Ammon's horn (tissue), 1 donor: ENCODE measurements around the gene CHPT1.
A peak's percentile ranks its signal among the peaks of the same experiment; 100 is the strongest.

Source experiments
- DNase-seq: peaks from one replicate; pipeline ENCODE4 v3.0.0-alpha.2; 2016; ENCODE audit warnings: low spot score

Gene CHPT1

DNA sequence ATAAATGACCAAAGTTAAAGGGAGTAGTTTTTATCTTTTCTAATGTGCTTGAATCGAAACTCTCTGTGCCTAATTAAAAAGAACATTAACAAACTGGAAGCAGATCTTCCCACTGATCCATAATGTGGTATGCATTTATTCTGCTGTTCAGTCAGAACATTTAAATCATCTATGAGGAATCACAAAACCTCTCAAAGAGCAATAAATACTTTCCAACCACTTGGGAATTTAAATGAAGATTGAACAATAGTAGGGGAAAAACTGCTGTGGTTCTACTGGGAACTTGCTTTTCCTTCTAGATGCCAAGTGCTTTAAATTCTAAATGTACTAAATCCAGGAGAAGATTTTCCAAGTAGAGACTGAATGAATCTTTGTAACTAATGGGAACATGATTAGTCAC, 12.3 kb upstream of the CHPT1 start:
- DNase-seq, result no peak

DNA sequence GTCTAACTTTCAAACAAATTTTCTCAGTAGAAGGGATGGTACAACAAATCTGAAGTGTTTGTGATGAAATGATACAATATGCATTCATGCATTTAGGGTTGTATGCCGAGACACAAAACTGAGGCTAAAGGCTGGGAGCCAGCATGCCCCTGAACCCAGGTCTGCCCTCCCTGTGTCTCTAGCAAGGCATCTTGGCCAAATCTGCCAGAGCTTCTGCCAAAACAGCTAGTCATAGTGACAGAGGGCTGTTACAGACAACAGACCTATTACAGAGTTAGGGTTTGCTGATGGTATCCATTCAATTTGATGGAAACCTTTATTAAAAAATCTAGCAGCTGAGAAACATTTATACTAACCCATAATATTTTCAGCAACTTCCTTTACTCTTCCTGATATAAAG, 11.3 kb upstream of the CHPT1 start:
- no peak for DNase-seq

- DNase-seq, result no peak
These were observed 6.8 kb upstream of the CHPT1 start for GRCh38 chr12:101690544-101691098.

DNA sequence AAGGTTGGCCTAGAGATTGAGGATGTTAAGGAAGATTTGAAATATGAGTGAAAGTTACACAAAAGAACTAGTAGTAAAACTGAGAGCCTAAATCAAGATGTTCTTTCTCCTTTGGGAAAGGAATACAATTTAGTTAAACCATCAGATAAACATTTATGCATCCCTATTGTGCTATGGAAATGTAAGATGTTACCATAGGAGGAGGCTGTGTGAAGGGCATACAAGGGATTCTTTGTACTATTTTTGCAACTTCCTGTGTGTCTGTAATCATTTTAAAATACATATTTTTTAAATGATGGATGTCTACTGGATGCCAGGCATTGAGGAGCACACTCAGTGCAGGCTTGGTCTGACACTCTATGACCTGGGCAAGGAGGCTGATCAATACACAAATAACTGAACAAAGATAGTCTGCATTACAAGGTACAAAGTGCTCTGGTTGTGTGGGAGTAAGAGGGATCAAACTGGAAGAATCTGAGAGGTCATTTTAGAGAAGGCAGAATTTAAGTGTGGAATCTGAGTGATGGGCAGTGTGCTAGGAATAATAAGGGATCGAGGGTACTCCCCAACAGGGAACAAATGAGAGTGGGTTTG, 5.8 kb upstream of the CHPT1 start:
- DNase-seq, result no peak

GRCh38 chr12:101694297-101694848, 3.1 kb upstream of the CHPT1 start:
- no peak for DNase-seq

DNA sequence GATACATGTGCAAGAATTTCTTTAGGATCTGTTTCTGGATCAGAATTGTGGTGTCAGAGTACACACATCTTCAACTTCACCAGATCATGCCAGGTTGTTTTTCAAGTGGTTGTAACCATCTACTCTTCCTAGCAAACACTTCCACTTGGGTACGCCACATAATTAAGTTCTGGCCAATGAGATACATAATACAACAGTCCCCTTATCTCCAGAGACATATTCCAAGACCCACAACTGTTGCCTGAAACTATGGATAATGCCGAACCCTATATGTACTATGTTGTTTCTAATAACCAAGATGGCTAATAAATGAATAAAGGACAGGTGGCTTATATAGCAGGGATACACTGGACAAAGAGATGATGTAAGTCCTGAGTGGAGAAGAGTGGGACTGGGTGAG, 2.5 kb upstream of the CHPT1 start:
- no peak for DNase-seq

DNA sequence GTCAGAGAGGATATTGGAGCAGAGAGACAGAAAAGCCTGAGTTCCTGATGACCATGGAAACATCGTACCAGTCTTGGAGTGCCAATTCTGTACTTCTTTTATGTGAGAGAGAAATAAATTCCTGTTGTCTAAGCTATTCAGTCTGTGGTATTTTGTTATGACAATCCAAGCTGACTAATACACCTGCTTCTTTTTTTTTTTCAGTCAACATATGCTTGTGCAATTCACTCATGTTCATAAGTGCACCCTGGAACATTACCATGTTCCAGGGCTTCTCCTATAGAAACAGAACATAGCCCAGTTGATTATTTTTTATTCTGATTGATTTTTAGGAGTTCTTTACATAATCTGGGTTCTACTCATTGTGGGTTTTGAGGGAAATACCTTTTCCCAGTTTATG, 1.7 kb upstream of the CHPT1 start:
- DNase-seq, result no peak

DNA sequence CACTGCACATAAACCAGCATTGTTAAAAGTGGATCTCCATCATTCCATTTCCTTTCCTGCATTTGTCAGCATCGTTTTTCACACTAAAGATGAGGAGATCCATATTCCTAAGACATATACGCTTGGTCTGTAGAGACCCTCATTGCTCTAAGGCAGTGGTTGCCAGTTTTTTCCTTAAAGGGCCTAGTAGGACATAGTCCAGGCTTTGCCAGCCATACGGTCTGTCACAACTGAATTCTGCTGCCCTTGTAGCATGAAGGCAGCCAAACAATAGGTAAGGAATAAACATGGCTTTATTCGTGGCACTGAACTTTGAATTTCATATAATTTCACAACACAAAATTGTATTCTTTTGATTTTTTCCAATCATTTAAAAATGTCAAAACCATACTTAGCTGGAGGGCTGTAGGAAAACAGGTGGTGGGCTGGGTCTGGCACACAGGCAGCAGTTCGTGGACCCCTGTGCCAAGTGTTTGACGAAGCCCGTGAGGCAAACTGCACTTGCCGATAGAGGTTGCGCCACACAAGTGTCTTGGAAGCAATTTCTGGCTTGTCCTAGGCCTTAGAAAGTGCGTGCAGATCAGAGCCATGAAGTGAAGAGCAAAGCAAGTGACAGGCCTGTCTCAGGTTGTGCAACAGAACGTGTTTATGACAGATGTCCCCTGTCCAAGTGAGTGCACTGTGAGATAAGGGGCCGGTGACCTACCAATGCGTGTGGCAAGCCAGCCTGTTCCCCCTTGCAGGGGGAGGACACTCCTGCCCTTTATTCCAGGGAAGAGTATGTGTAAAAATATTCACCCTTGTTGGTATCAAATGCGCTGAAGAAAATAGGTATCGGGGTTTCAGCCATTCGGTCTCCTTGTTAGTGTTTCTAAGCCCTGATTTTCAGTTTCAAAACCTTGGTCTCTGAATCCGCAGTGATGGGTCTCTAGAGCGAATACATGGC, 916 bp upstream of the CHPT1 start:
- peak; percentile 58 for DNase-seq

- DNase-seq, result peak; percentile 60
These were observed 725 bp downstream of the CHPT1 start for GRCh38 chr12:101697930-101698799.

DNA sequence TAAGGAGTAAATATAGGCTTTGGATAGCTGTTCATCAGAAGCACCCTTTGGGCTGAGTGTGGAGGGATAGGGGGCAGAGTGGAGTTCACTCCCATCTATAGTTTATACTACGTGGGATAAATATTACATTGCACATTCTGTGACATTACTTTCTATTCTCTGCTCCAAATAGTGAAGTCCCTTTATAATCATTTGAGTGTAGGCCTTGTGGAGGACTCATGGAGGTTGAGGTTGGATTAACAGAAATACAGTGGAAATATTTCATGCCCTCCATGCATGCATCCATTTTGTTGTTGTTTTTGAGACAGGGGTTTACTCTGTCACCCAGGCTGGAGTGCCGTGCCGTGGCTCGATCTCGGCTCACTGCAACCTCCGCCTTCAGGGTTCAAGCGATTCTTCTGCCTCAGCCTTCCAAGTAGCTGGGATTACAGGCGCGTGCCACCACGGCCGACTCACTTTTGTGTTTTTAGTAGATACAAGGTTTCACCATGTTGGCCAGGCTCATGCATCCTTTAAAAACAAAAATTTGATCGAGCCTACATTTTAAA, 1.4 kb downstream of the CHPT1 start:
- peak; percentile 53 for DNase-seq

GRCh38 chr12:101700299-101700820, 2.9 kb downstream of the CHPT1 start:
- DNase-seq, result peak; percentile 24

- no peak for DNase-seq
These were observed 6.0 kb downstream of the CHPT1 start for GRCh38 chr12:101703487-101703886.

GRCh38 chr12:101706403-101706802, 9.0 kb downstream of the CHPT1 start:
- no peak for DNase-seq

DNA sequence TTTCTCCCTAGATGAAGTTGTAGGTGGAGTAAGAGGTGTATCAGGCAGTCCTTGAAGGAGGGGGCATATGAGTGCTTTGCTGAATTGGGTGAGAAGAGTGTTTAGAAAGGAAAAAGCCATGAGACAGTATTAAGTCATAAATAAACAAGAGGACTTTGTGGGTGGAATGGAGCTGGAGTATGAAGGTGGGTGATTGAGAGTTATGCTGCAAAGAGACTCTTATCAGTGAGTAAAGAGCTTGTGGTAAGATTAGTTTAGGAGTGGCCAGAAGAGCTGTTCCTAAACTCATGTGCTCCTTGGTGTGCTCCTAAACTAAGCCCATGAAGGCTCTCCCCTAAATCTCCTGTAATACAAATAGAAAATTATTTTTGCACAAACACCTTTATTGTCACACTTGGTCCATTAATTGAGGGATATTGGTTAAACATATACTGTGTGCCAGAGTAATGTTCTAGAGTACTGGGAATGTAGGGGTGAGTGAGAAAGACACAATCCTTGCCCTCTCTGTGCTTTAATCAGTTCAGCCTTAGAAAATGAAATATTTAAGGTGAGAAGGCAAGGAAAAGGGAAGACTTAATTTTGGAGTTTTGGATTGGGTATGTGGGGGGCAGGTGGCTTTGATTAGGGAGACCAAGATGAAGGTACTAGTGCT, 9.8 kb downstream of the CHPT1 start:
- no peak for DNase-seq

GRCh38 chr12:101710288-101710687, 12.8 kb downstream of the CHPT1 start:
- DNase-seq, result no peak

DNA sequence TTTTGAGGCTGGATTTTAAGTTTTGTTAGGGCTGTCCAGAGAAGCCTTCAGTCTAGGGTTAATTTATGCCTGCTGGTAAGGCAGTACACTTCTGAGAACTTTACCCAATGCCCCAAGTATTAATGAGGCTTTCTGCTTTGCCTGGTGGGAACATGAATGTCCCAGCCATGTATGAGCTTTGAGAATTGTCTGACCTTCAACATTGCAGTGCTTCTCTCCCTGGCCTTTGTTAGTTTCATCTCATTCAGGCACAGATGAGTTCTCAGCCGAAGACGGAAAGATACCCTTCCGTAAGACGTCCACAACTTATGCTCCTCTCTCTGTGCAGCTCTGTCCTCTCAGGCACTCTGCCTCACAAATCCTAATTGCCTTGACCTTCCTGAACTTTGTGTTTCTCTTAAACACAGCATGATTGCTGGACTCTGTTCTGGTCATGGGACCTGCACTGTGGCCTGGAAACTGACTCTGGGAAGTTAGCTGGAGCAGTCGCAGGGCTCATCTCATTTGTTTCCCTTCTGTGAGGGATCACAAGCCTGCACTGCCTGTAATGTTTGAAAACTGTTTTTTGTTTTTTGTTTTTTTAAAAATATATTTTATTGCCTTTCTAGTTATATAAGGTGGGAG, 15.7 kb downstream of the CHPT1 start:
- peak; percentile 74 for DNase-seq

DNA sequence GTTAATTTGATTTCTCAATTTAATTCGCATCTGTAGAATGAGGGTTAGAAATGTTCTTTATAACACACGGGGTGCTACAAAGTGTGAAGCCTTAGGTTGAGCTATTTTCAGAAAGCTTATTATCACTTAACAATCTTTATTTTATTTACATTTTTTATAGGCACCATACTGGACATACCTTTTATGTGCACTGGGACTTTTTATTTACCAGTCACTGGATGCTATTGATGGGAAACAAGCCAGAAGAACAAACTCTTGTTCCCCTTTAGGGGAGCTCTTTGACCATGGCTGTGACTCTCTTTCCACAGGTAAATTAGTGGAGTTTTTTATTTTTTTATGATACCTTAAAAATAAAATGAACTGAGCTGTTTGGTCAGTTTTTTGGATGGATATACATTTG, 16.5 kb downstream of the CHPT1 start:
- DNase-seq, result no peak

GRCh38 chr12:101714877-101715444, 17.5 kb downstream of the CHPT1 start:
- peak; percentile 24 for DNase-seq

GRCh38 chr12:101719566-101719965, 22.1 kb downstream of the CHPT1 start:
- DNase-seq, result no peak

DNA sequence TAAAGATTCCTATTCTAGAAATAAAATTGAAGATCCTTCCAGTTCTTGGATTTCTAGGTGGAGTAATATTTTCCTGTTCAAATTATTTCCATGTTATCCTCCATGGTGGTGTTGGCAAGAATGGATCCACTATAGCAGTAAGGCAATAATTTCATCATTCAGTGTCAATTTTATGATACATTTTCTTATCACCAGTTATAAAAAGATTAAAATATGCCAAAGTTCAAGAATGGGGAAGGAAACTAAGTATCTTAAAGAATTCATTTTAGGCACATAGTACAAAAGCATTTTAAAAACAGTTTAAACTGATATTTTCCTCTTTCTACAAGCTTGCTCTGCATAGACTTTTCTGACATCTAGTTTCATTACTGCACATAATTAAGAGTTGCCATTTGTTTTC, 22.7 kb downstream of the CHPT1 start:
- no peak for DNase-seq
